ENCODE results near the gene MOB3B.

GRCh38 chr9:27310582-27310981 lies 219.0 kb downstream of the MOB3B start:
- TF ChIP-seq CTCF (IDR thresholded peaks at IDR 0.05) (no peak), POLR2A (IDR thresholded peaks at IDR 0.05) (no peak), EP300 (IDR thresholded peaks at IDR 0.05) (no peak)
